GM21447 (cell line): ENCODE measurements around the gene SIGLEC1.

Source experiments
- ATAC-seq: cut with Tn5 transposase; IDR thresholded peaks from one replicate; pipeline ENCODE4 v1.9.1; 2021; ENCODE audit not compliant: unreplicated experiment

The SIGLEC1 gene

GRCh38 chr20:3744806-3745685 lies 32.6 kb upstream of the SIGLEC1 start:
- ATAC-seq, result no peak

GRCh38 chr20:3744037-3744436 lies 31.6 kb upstream of the SIGLEC1 start:
- ATAC-seq, result no peak

- ATAC-seq, result no peak
Measured at GRCh38 chr20:3743251-3743650, 30.9 kb upstream of the SIGLEC1 start.

- no peak for ATAC-seq
Measured at GRCh38 chr20:3741836-3742458, 29.5 kb upstream of the SIGLEC1 start.

GRCh38 chr20:3740615-3741301 lies 28.4 kb upstream of the SIGLEC1 start:
- no peak for ATAC-seq

- ATAC-seq, result no peak
Measured at GRCh38 chr20:3739926-3740451, 27.6 kb upstream of the SIGLEC1 start.

GRCh38 chr20:3739054-3739925 lies 26.9 kb upstream of the SIGLEC1 start:
- ATAC-seq, result no peak

- no peak for ATAC-seq
Measured at GRCh38 chr20:3738111-3739053, 26.0 kb upstream of the SIGLEC1 start.

GRCh38 chr20:3735768-3736167 lies 23.4 kb upstream of the SIGLEC1 start:
- no peak for ATAC-seq

- ATAC-seq, result no peak
Measured at GRCh38 chr20:3734111-3734843, 21.9 kb upstream of the SIGLEC1 start.

GRCh38 chr20:3733119-3733995 lies 21.0 kb upstream of the SIGLEC1 start:
- no peak for ATAC-seq

GRCh38 chr20:3732327-3733118 lies 20.1 kb upstream of the SIGLEC1 start, which contains the start of gene HSPA12B:
HSPA12B (plus strand) TSS chr20:3732685; CDS start chr20:3738675, 5,990 bp downstream.
- no peak for ATAC-seq

- ATAC-seq, result no peak
Measured at GRCh38 chr20:3731944-3732326, 19.5 kb upstream of the SIGLEC1 start.

- no peak for ATAC-seq
Measured at GRCh38 chr20:3730803-3731672, 18.6 kb upstream of the SIGLEC1 start.

- no peak for ATAC-seq
Measured at GRCh38 chr20:3729811-3730540, 17.6 kb upstream of the SIGLEC1 start.
